Stimulated activated CD8-positive, alpha-beta memory T cell treated with anti-CD3 and anti-CD28 coated beads, Interleukin-2, amount 100 ng/mL, for 48 hours (primary cell): ENCODE measurements around the gene MRPS34.

Experiments
- DNase-seq, 2 donors: peaks; one replicate each; pipeline ENCODE4 v3.0.0-alpha.2; 2020; ENCODE audit warnings: low read depth in 2 of 2

Gene MRPS34

GRCh38 chr16:1781758-1782407 lies 8.9 kb upstream of the MRPS34 start:
- peak in 1 of 2 donors; percentile 28 for DNase-seq

- no peak for DNase-seq
Measured at GRCh38 chr16:1781254-1781653, 8.3 kb upstream of the MRPS34 start.

- DNase-seq, result no peak
Measured at GRCh38 chr16:1780677-1781072, 7.7 kb upstream of the MRPS34 start.

GRCh38 chr16:1779741-1780676 lies 7.1 kb upstream of the MRPS34 start:
- DNase-seq, result no peak

- DNase-seq, result no peak
Measured at GRCh38 chr16:1779234-1779701, 6.3 kb upstream of the MRPS34 start.

GRCh38 chr16:1778200-1779179 lies 5.6 kb upstream of the MRPS34 start:
- DNase-seq, result no peak

GRCh38 chr16:1777375-1778199 lies 4.7 kb upstream of the MRPS34 start:
- no peak for DNase-seq

- no peak for DNase-seq
Measured at GRCh38 chr16:1776991-1777374, 4.0 kb upstream of the MRPS34 start.

- DNase-seq, result no peak
Measured at GRCh38 chr16:1776672-1776955, 3.7 kb upstream of the MRPS34 start.

- DNase-seq, result no peak
Measured at GRCh38 chr16:1775846-1776671, 3.1 kb upstream of the MRPS34 start.

GRCh38 chr16:1775006-1775845 lies 2.3 kb upstream of the MRPS34 start:
- DNase-seq, result no peak

GRCh38 chr16:1774448-1774780 lies 1.5 kb upstream of the MRPS34 start:
- no peak for DNase-seq

- no peak for DNase-seq
Measured at GRCh38 chr16:1773703-1774447, 941 bp upstream of the MRPS34 start.

GRCh38 chr16:1772362-1772907 lies 499 bp downstream of the MRPS34 start, which contains the start of gene EME2:
Gene EME2 (plus strand): TSS chr16:1772810. CDS start chr16:1773228, 418 bp downstream.
- DNase-seq, result peak; percentile 34 to 38

GRCh38 chr16:1771864-1772361 lies 1.0 kb downstream of the MRPS34 start:
- no peak for DNase-seq

- peak; percentile 63 to 77 for DNase-seq
Measured at GRCh38 chr16:1771188-1771863, 1.6 kb downstream of the MRPS34 start, which contains the start of gene NME3. Gene NME3 (minus strand): TSS chr16:1771543. CDS start chr16:1771534, 9 bp downstream.
